AG10803 (cell line): ENCODE data around the gene UTF1.

Experiments used
- DNase-seq: peaks from one replicate; pipeline ENCODE4 v3.0.0; 2010; ENCODE audit warnings: low read depth
- H3K4me3 ChIP-seq: 2 replicates; pipeline ENCODE4 v1.5.1; 2011; ENCODE audit warnings: mild to moderate bottlenecking, low read length, control low read depth
- CTCF ChIP-seq: conservative IDR thresholded peaks from 2 replicates; pipeline ENCODE4 v1.5.1; 2011; ENCODE audit warnings: mild to moderate bottlenecking, low read length, control low read depth, inconsistent platforms

Gene UTF1

GRCh38 chr10:133199992-133200611 is 29.9 kb upstream of the UTF1 start:
- no peak overlapping the region for H3K4me3 ChIP-seq
- TF ChIP-seq CTCF: no peak
- DNase-seq: no peak

- no peak overlapping the region for H3K4me3 ChIP-seq
- DNase-seq: no peak
- no peak for TF ChIP-seq CTCF
These were observed 29.4 kb upstream of the UTF1 start for GRCh38 chr10:133200621-133201031.

- DNase-seq: no peak
- TF ChIP-seq CTCF: no peak
- no peak overlapping the region for H3K4me3 ChIP-seq
These were observed 28.7 kb upstream of the UTF1 start for GRCh38 chr10:133201151-133201947.

- TF ChIP-seq CTCF: no peak
- H3K4me3 ChIP-seq: no peak overlapping the region
- DNase-seq: no peak
These were observed 27.9 kb upstream of the UTF1 start for GRCh38 chr10:133201948-133202725.

- H3K4me3 ChIP-seq: no peak overlapping the region
- no peak for TF ChIP-seq CTCF
- no peak for DNase-seq
These were observed 27.0 kb upstream of the UTF1 start for GRCh38 chr10:133202778-133203651.

- no peak overlapping the region for H3K4me3 ChIP-seq
- DNase-seq: no peak
- TF ChIP-seq CTCF: no peak
These were observed 26.3 kb upstream of the UTF1 start for GRCh38 chr10:133203652-133204195.
